Measurements from ENCODE around the gene KIAA1328. TPM values are rescaled to one million over a fixed set of nuclear protein-coding genes. Genes with fewer than 3 reads are reported as not detected.

Gene KIAA1328
- total and polyA plus RNA-seq, 2 donors (not counting 3 experiments of a cell fraction or from before 2014, with no cell fraction given): 2.7 to 6.5 TPM

DNA sequence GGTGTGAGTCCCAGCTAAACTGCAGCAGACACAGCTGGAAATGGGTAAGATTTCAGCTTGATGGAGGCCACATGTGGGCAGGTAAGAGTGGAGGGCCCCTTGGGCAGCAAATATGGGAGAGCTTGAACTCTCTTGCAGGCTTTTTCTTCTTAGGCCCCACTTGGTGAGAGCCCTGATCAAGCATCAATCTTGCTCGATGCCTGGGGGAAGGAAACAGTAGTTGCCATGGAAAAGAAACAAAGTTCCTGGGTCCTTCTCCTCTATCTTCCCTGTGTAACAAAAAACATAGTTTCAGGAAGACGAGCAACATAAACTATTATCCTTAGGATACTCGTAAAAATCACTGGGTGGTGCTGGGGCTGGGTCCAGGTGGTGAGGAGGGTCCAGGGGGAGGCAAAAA is 42.9 kb downstream of the KIAA1328 start:
- Histone ChIP-seq H4K20me1 (replicated peaks; ENCODE audit: control insufficient read depth, extremely low read depth, insufficient read depth, low read length) (no peaks in the 10 kb centered on the region), H3K27me3 (ENCODE audit: control insufficient read depth in 2 of 2, insufficient read depth in 2 of 2, low read length in 2 of 2) (no peaks in the 10 kb centered on the region), H3K4me3 (replicated peaks in 1 of 3; ENCODE audit: insufficient read depth in 1 of 3, low read depth in 1 of 3, low read length in 3 of 3) (no peak overlapping the region), H3K9me3 (replicated peaks; ENCODE audit: control insufficient read depth, insufficient read depth, low read length) (no peaks in the 10 kb centered on the region), H3K79me2 (ENCODE audit: control insufficient read depth, insufficient read depth, low read length) (no peaks in the 10 kb centered on the region), H3K36me3 (ENCODE audit: control insufficient read depth in 2 of 2, extremely low read depth in 1 of 2, insufficient read depth in 2 of 2, low read length in 2 of 2) (no peaks in the 10 kb centered on the region), H2AFZ (ENCODE audit: low read depth, low read length) (no peak overlapping the region), H3K9me1 (replicated peaks; ENCODE audit: control insufficient read depth, extremely low read depth, insufficient read depth, low read length) (no peaks in the 10 kb centered on the region), H3K4me1 (ENCODE audit: control insufficient read depth, extremely low read depth, insufficient read depth, low read length) (no peaks in the 10 kb centered on the region), H3K9ac (replicated peaks; ENCODE audit: extremely low read depth, insufficient read depth, low read length) (no peak overlapping the region), H3K4me2 (ENCODE audit: insufficient read depth, low read length) (no peak overlapping the region), H3K27ac (ENCODE audit: insufficient read depth, low read depth, low read length) (no peak overlapping the region)
- intact Hi-C loops (cut with micrococcal nuclease) (no loop called here), dilution Hi-C loops (cut with MboI; ENCODE audit: extremely low pct_ligation_motif_present, low sequenced_read_pairs) (no loop called here)
- FAIRE-seq (no peak), DNase-seq (ENCODE audit: low read depth, low spot score) (no peak)
- no peak for TF ChIP-seq POLR2AphosphoS5 (IDR thresholded peaks at IDR 0.05; ENCODE audit: insufficient read depth, low read depth, low read length)
- TF ChIP-seq, protein P1, sequence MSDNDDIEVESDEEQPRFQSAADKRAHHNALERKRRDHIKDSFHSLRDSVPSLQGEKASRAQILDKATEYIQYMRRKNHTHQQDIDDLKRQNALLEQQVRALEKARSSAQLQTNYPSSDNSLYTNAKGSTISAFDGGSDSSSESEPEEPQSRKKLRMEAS (IDR thresholded peaks at IDR 0.05; ENCODE audit: insufficient read depth, insufficient read length): no peak
- no peak for TF ChIP-seq POLR2A (IDR thresholded peaks at IDR 0.05; ENCODE audit: low read depth, low read length)
- no peak for TF ChIP-seq GATA2 (IDR thresholded peaks at IDR 0.05; ENCODE audit: insufficient read depth, insufficient read length, low read depth, low read length)
- TF ChIP-seq EZH2 (IDR thresholded peaks at IDR 0.05; ENCODE audit: borderline replicate concordance, low read depth, low read length, severe bottlenecking): no peak
- TF ChIP-seq JUN (IDR thresholded peaks at IDR 0.05; ENCODE audit: borderline replicate concordance, insufficient read depth, insufficient read length, low read depth): no peak
- no peak for TF ChIP-seq FOS (IDR thresholded peaks at IDR 0.05; ENCODE audit: borderline replicate concordance, insufficient read depth, low read length)
- TF ChIP-seq MYC (IDR thresholded peaks at IDR 0.05; ENCODE audit: low read depth, low read length): no peak
- TF ChIP-seq, protein P2, sequence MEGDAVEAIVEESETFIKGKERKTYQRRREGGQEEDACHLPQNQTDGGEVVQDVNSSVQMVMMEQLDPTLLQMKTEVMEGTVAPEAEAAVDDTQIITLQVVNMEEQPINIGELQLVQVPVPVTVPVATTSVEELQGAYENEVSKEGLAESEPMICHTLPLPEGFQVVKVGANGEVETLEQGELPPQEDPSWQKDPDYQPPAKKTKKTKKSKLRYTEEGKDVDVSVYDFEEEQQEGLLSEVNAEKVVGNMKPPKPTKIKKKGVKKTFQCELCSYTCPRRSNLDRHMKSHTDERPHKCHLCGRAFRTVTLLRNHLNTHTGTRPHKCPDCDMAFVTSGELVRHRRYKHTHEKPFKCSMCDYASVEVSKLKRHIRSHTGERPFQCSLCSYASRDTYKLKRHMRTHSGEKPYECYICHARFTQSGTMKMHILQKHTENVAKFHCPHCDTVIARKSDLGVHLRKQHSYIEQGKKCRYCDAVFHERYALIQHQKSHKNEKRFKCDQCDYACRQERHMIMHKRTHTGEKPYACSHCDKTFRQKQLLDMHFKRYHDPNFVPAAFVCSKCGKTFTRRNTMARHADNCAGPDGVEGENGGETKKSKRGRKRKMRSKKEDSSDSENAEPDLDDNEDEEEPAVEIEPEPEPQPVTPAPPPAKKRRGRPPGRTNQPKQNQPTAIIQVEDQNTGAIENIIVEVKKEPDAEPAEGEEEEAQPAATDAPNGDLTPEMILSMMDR (IDR thresholded peaks at IDR 0.05; ENCODE audit: extremely low read depth in 1 of 2, insufficient read depth in 1 of 2, low read depth in 1 of 2, low read length in 2 of 2): no peak
- CTCF ChIA-PET: no interaction called here
- BruUV-seq (replicated peaks): no TSS peak
- POLR2A ChIA-PET: no interaction called here
